ENCODE results near the gene NPAS3. TPM values are rescaled to one million over a fixed set of nuclear protein-coding genes. Genes with fewer than 3 reads are reported as not detected.

The NPAS3 gene
- total RNA-seq, 1 donor from 2014 or later, result 2.0 TPM

DNA sequence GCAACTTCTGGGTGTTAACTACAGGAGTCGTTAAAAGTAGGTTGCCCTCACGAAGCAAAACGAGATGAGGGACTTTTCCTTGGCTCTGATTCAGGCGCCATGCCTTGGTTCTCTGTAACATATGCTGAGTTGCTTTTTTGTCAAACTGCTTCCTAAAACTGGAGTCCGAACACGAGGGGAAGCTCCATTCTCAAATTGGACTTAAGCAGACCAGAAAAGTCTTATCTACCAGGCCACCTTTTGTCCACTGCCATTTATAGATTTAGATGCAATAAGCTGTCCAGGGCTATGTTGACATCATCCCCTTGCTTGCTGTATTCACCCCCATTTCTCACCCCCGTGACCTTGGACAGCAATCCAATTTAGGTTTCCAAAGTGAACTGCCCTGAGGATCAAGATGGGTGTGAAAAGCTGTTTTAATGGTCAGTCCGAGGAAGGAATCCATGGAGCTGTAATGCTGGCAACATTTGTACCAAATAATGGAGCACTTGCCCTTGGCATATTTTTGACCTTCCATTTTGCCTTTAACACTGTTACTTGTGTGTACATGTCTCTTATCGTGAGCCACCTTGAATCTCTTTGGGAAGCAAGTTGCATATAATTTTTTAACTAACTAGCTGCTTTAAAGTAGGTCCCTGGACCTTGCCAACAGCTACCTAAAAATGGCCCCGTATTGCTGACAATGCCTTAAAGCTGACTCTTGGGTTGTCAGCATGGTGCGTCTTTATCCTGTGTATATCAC, 714.1 kb downstream of the NPAS3 start:
- Histone ChIP-seq H3K27me3 (ENCODE audit: control insufficient read depth, insufficient read depth, low read length) (no peaks in the 10 kb centered on the region), H3K36me3 (ENCODE audit: control insufficient read depth, insufficient read depth, low read length) (no peaks in the 10 kb centered on the region), H3K4me3 (ENCODE audit: low read depth, low read length) (no peak overlapping the region)
- DNase-seq (ENCODE audit: low read depth), result no peak
- TF ChIP-seq, protein P1, sequence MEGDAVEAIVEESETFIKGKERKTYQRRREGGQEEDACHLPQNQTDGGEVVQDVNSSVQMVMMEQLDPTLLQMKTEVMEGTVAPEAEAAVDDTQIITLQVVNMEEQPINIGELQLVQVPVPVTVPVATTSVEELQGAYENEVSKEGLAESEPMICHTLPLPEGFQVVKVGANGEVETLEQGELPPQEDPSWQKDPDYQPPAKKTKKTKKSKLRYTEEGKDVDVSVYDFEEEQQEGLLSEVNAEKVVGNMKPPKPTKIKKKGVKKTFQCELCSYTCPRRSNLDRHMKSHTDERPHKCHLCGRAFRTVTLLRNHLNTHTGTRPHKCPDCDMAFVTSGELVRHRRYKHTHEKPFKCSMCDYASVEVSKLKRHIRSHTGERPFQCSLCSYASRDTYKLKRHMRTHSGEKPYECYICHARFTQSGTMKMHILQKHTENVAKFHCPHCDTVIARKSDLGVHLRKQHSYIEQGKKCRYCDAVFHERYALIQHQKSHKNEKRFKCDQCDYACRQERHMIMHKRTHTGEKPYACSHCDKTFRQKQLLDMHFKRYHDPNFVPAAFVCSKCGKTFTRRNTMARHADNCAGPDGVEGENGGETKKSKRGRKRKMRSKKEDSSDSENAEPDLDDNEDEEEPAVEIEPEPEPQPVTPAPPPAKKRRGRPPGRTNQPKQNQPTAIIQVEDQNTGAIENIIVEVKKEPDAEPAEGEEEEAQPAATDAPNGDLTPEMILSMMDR (IDR thresholded peaks at IDR 0.05; ENCODE audit: insufficient read depth, low read length, poor library complexity, severe bottlenecking), result no peak

DNA sequence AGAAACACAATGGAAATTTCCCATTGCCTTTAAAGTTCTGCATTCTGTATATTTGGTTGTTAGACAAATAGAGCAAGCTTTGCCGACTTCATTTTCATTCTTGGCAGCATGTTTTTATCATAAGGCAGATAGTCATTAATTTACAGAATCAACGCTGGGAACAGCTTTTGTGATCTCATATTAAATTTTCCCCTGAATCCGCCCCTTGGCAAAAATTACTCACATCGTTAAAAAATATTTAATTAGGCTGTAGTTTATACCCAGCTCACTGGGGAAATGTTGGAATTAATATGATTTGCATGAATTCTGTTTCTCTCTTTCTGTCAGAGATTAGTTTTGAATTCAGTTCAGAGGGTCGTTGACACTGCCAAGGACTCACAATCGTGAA, 714.6 kb downstream of the NPAS3 start:
- H3K36me3 ChIP-seq (ENCODE audit: control insufficient read depth, insufficient read depth, low read length), result no peaks in the 10 kb centered on the region
- H3K4me3 ChIP-seq (ENCODE audit: low read depth, low read length), result no peak overlapping the region
- DNase-seq (ENCODE audit: low read depth), result no peak
- TF ChIP-seq, protein P1 (IDR thresholded peaks at IDR 0.05; ENCODE audit: insufficient read depth, low read length, poor library complexity, severe bottlenecking), result no peak
- H3K27me3 ChIP-seq (ENCODE audit: control insufficient read depth, insufficient read depth, low read length), result no peaks in the 10 kb centered on the region

DNA sequence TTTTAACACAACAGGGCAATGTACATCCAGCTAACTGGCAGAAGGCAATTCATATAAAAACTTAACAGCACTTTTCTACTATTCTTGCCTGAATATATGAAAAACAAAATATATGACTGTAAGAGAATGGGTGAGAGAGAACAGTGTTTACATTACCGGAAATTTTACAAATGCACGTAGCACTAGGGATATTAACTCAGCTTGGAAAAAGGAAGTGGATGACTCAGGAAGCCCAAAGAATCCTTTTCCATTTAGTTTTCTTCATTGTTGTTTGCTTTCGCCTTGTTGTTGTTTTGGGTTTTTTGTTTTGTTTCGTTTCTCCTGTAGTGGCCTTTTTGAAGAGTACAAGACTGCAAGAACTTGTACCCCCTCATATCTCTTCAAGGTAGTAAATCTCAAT, 716.7 kb downstream of the NPAS3 start:
- DNase-seq (ENCODE audit: low read depth), result no peak
- Histone ChIP-seq H3K27me3 (ENCODE audit: control insufficient read depth, insufficient read depth, low read length) (no peaks in the 10 kb centered on the region), H3K4me3 (ENCODE audit: low read depth, low read length) (no peak overlapping the region), H3K36me3 (ENCODE audit: control insufficient read depth, insufficient read depth, low read length) (no peaks in the 10 kb centered on the region)
- TF ChIP-seq, protein P1 (IDR thresholded peaks at IDR 0.05; ENCODE audit: insufficient read depth, low read length, poor library complexity, severe bottlenecking), result no peak

DNA sequence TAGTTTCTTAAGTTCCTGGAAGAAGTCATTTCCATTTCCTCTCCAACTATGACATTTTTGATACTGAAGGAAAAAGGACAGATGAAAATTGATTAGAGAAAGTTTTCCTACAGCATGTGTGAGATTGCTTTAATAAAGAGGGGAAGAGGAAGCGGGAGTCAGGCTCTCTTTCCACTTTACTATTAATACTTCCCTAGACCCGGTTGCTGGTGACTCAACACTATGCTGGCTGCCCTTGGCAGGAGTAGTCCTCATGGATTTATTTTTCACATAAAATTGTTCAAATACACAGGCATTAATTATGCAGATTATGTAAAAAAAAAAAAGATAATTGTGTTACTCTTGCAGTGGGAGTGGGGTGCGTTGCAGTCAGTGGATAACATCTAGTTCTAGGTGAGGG, 718.8 kb downstream of the NPAS3 start:
- Histone ChIP-seq H3K36me3 (ENCODE audit: control insufficient read depth, insufficient read depth, low read length) (no peaks in the 10 kb centered on the region), H3K4me3 (ENCODE audit: low read depth, low read length) (no peak overlapping the region), H3K27me3 (ENCODE audit: control insufficient read depth, insufficient read depth, low read length) (no peaks in the 10 kb centered on the region)
- TF ChIP-seq, protein P1 (IDR thresholded peaks at IDR 0.05; ENCODE audit: insufficient read depth, low read length, poor library complexity, severe bottlenecking), result no peak
- DNase-seq (ENCODE audit: low read depth), result no peak

DNA sequence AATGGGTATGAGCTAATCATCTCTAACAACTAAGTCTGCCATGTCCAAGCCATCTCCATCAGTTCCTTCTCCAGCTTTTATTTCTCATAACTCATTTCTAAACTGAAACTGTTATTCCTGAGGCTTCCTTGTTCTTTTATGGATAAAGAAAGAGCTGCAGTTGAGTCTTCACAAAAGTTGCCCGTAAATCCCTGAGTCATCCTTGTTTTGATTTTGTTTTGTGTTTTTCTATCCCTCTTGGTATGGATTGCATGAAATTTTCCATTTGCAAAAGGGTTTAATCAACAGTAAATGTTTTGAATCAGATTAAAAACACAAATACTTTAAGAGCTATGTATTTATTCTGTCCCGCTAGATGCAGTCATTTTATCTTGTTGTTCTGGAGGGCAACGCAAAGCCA, 721.6 kb downstream of the NPAS3 start:
- H3K36me3 ChIP-seq (ENCODE audit: control insufficient read depth, insufficient read depth, low read length), result no peaks in the 10 kb centered on the region

More for the DNA sequence above, 721.6 kb downstream of the NPAS3 start:
- TF ChIP-seq, protein P1 (IDR thresholded peaks at IDR 0.05; ENCODE audit: insufficient read depth, low read length, poor library complexity, severe bottlenecking), result no peak
- Histone ChIP-seq H3K4me3 (ENCODE audit: low read depth, low read length) (no peak overlapping the region), H3K27me3 (ENCODE audit: control insufficient read depth, insufficient read depth, low read length) (no peaks in the 10 kb centered on the region)
- no peak for DNase-seq (ENCODE audit: low read depth)

Data from kidney epithelial cell (primary cell).